ENCODE results near the gene PRPF6. TPM values are rescaled to one million over a fixed set of nuclear protein-coding genes. Genes with fewer than 3 reads are reported as not detected.

Gene PRPF6
- total and polyA plus RNA-seq, 2 of the 13 experiments (the other 11 are each of a cell fraction or from before 2014, with no cell fraction given), result 63.7 to 101 TPM

- TF ChIP-seq SNAPC2 (CRISPR knock-in tag; IDR thresholded peaks at IDR 0.05) (0 out of 2 replicates have a peak, but pooled peaks have one; percentile 84), ZNF83 (CRISPR knock-in tag; IDR thresholded peaks at IDR 0.05; ENCODE audit: borderline replicate concordance) (peak; percentile 95), ZNF318 (CRISPR knock-in tag; IDR thresholded peaks at IDR 0.05) (peak; percentile 44), SOX6 (IDR thresholded peaks at IDR 0.05) (no peak), SOX6 (CRISPR knock-in tag; IDR thresholded peaks at IDR 0.05) (peak; percentile 34), THAP7 (CRISPR knock-in tag; IDR thresholded peaks at IDR 0.05) (no peak; the same call in 1 of the 2 replicates), PRDM15 (CRISPR knock-in tag; IDR thresholded peaks at IDR 0.05) (0 out of 2 replicates have a peak, but pooled peaks have one; percentile 49), ZNF678 (CRISPR knock-in tag; IDR thresholded peaks at IDR 0.05) (0 out of 2 replicates have a peak, but pooled peaks have one; percentile 22), ZNF280D (CRISPR knock-in tag; IDR thresholded peaks at IDR 0.05) (0 out of 2 replicates have a peak, but pooled peaks have one; percentile 11), FOXC1 (CRISPR knock-in tag; IDR thresholded peaks at IDR 0.05; ENCODE audit: borderline replicate concordance) (0 out of 2 replicates have a peak, but pooled peaks have one; percentile 3), NFYB (CRISPR knock-in tag; IDR thresholded peaks at IDR 0.05) (peak; percentile 18), POLR2A (IDR thresholded peaks at IDR 0.05; ENCODE audit: insufficient read depth in 1 of 2, low read depth in 2 of 2, low read length in 2 of 2) (no peak; a peak in 2 of 4 replicates), EED (CRISPR knock-in tag; IDR thresholded peaks at IDR 0.05) (peak; percentile 94)
These were observed 60.3 kb downstream of the PRPF6 start (continued) for GRCh38 chr20:64041040-64041780.

All from HepG2 (cell line).